DMS114 treated with DMSO at 0.1 percent for 48 hours (cell line): ENCODE data around the gene MED15.
"Not testable (repeated sequence)": the region's sequence is repeated elsewhere in the genome, so short reads cannot be mapped to it uniquely, and the experiment has no call there.

Experiments used
- DNase-seq: peaks from one replicate; lab custom pipeline; 2025; ENCODE audit not compliant: unreplicated experiment; lab: John Stamatoyannopoulos, UW

MED15 gene

DNA sequence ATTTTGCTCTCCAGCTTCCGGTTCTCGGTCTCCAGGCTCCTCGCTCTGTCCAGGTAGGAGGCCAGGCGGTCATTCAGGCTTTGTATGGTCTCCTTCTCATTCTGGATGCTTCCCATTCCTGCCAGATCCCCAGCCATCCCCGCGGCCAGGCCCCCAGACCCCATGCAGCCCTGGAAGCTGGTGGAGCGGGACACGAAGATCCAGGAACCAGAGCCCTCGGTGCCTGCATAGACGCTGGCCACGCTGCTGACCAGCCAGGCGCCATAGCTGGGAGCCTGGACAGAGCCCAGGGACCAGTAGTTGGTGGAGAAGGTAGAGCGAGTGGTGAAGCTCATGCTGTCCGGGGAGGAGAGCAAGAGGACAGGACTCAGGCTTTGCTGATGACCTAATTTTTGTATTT lies 23.6 kb upstream of the MED15 start:
- DNase-seq = no peak

DNA sequence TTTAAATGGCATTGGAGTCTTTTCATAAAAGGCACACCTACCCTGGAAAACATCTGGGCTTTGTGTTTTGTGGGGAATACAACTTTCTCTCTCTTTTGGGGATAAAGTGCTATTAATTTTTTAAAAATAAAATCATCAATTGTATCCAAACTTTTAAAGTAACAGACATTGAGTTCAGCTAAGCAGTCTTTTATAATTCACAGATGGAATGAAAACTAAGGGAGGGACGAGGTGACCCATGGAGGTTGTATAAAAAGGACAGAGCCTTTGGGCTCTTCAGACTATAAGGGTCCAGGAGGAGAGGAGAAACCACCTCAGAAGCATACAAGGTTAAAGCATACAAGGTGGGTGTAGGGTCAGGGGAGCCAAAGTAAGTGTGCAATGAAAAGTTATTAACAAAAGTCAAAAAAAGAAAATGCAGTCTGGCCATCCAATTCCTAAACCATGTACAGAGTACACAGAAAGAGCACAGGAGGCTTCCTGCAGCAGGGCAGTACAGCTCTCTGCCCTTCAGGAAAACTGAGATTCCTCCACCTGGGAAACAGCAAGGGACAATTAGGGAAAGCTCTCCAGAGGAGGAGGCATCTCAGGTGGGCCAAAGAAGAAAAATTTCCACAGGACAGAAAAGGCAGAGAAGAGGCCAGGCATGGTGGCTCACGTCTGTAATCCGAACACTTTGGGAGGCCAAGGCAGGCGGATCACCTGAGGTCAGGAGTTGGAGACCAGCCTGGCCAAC lies 22.3 kb upstream of the MED15 start:
- no peak for DNase-seq

DNA sequence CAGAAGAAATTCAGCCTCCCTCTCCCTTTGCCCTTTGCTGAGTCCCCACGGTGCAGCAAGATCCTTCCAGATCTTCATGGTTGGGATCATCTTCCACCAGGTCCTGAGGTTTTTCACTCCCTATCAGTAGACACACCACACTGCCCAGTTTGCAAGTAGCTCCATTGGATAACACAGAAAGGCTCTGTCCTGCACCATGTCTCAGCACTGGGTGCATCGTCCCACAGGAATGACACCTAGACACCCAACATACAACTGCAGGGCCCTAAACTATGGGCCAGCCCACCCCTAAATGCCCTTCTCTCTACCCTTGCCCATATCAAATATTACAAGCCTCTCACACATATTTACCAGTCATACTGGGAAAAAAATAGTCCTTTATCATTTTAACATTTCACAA lies 21.2 kb upstream of the MED15 start:
- DNase-seq = no peak

DNA sequence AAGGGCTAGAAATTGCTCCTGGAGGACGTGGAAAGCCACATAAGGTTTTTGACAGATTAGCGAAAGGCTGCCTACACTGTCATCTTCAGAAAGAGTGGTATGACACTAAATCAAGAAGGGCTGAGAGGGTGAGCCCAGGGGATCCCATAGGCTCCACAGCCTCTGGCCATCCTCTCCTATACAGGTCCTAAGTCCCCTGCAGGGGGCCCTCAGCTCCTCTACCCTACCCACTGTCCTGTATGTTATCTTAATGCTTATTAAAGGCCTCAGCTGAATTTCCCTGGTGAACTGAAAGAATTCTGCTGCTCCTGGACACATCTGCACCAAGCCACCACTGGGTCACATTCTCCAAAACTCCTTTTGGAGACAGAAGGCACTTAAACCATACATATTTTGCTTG lies 19.7 kb upstream of the MED15 start:
- DNase-seq = no peak

DNA sequence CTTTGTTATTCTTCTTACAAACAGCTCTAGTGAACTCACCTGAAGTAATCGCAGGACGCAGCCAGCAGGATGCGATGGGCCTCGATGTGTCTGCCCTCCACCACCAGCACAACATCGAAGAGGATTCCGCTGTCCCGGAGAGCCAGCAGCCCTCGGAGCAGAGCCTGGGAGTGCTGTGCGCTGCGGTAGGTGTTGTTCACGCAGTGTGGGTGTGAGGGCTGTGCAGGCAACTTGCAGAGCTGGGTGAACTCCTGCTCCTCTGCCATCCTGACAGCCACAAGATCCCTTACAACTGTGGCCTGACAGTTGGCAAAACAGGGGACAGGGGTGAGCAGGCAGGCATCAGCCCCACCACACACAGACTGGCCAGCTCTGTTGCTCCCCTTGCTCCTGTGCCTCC lies 18.5 kb upstream of the MED15 start:
- no peak for DNase-seq

DNA sequence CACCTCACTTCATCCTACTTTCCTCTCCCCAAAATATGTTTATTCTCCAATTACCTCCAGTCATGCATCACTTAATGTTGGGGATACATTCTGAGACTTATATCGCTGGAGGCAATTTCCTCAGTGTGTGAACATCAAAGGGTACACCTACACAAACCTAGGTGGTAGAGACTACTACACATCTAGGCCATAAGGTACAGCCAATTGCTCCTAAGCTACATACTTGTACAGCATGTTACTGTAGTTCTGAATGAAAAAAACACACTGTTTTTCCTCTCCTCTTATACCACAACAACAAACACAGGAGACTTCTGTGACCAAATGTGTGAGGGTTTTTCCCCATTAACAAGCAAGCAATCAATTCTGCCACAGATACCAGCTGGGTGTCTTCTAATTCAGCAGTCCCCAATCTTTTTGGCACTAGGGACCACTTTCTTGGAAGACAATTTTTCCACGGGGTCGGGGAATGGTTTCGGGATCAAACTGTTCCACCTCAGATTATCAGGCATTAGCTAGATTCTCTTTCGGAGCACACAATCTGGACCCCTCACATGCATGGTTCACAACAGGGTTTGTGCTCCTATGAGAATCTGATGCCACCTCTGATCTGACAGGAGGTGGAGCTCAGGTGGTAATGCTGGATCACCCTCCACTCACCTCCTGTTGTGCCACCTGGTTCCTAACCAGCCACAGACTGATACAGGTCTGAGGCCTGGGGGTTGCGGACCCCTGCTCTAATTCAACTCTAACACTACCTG lies 17.0 kb upstream of the MED15 start:
- no peak for DNase-seq

DNA sequence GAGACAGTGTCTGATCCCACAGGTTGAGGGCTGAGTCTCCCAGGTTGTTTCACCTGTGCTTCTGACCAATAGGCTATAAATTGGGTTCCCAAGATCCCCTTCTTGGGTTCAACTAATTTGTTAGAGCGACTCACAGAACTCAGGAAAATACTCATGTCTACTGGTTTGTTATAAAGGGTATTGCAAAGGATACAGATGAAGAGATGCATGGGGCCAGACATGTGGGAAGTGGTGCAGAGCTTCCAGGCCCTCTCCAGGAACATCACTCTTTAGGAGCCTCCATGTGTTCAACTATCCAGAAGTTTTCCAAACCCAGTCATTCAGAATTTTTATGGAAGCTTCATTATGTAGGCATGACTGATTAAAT lies 16.5 kb upstream of the MED15 start:
- no peak for DNase-seq

DNA sequence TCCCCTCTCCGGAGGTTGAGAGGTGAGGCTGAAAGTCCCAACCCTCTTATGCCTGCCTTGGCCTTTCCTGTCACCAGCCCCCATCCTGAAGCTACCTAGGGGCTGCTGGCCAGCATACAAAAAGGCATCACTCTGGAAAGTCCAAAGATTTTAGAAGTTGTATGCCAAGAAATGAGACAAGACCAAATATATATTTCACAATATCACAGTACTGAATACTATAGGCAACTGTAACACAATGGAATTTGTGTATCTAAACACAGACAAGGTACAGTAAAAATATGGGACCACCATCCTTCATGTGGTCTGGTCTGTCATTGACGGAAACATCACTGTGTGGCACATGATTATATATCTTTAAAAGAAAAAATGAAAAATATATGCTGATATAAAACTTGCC lies 16.1 kb upstream of the MED15 start:
- no peak for DNase-seq

DNA sequence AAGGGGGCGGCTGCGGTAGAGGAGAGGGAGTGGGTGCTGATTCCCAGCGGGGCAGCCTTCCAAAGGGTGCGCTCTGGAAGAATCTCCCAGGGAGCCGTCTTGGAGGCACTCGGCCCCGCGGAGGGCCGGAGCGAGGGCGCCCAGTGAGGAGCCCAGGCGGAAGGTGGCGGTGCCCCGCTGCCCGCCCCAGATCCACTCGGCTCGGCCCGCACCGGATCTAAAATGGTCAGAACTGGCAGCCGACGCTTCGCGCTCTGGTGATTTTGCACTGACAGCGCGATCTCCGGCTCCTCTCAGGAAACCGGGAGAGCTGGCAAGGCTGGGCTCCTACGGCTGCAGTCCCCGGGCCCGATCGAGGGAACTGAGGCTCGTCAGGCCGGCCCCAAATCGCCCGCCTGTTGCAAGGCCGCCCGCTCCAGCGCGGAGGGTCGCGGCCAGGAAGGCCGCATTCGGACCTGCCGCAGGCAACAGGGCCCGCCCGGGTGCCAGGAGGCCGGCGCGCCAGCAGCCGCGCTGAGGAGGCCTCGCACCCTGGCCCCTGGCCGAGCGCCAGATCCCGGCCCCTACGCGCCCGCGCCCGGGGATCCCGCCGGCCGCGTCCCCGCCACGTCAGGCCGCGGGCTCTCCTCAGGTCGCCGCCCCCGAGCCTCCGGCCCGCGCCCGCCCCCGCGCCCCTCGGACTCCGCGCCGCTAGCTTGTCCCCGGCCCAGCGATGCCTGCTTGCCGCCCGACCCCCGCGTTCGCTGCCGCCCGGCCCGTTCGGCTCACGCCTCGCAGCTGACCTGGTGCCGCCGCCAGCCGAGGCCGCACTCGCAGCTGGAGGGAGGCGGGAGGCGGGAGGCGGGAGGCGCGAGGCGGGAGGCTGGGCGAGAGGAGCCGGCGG lies 12.2 kb upstream of the MED15 start, which contains the start of gene KLHL22:
Gene KLHL22 (minus strand): TSS at position 818 of the 883 bp plus-strand sequence. CDS start 6,584 bp downstream, outside the sequence.
- DNase-seq = no peak

DNA sequence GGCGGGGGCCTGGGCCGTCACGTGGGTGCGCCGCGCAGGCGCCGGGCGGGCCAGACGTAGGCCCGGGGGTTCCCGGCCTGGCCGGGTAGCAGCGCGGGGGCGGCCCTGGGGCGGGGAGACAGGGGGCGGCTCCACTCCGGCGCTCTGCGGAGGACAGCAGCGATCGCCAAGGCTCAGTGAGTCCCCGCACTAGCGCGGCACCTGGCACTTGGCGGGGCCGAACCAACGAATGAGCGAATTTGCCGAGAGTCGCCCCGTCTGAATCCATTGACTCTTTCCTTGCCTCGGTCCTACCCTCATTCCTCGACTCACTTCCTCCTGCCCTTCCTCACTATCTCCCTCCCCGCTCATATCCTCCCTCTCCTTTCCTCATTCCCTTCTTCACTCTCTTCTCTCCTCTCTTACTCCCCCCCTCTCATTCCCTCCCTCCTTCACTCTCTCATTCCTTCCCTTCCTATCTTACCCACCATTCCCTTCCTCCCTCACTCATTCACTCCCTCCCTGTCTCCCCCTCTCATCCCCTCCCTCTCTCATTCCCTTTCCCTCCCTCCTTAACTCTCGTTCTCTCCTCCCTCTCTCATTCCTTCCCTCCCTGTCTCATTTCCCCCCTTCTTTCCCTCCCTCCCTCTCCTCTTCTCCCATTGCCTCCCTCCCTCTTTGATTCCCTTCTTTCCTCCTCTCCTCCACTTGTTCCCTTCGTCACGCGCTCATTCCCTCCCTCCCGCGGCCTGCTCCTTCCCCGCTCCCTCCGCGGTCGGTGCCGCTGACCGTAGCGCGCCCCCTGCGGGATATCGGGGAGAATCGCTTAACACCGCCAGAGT lies 11.3 kb upstream of the MED15 start:
- DNase-seq = peak; percentile 88

DNA sequence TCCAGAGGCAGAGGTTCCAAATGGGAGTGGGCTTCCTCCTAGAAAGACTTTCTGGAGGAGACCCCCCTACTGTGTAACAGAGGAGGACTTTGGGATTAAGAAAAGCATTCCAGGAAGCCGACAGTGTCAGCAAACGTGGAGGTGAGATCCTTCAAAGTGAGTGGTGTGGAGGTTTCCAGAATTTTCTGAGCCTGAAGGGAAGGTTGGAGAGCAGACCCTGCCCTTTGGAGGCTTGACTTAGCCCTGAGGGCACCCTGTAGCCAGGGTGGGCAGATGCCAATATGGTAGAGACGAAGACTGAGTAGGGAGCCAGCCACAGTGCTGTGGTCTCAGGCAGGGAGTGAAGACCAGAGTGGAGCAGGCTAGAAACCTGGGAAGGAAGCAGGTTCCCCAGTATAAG lies 10.0 kb upstream of the MED15 start:
- DNase-seq = no peak

DNA sequence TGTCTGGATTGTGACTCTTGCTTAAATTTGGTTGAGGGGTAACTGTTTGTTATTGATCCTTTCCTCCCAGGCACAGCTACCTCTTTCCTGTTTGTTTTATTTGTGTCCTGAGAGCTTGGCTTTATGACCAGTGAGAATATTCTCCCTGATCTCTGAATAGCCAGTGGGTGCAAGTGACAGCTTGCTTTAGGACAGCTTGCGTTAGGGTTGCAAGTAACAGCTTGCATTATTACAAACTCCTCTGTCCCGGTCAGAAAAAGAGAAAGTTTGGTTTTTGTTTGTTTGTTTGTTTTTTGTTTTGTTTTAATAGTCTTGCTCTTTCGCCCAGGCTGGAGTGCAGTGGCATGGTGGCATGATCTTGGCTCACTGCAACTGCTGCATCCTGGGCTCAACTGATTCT lies 8.5 kb upstream of the MED15 start:
- no peak for DNase-seq

DNA sequence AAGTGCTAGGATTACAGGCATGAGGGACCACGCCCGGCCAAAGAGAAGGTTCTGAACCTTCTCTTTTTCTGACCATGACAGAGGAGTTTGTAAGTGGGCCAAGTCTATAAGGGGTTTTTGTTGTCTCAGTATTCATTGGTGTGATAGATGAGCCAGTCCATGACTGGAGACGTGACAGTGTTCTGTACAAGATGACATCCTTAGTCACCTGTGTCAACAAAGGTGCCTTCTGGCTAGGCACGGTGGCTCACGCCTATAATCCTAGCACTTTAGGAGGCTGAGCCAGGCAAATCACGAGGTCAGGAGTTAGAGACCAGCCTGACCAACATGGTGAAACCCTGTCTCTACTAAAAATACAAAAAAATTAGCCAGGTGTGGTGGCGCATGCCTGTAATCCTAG lies 7.6 kb upstream of the MED15 start:
- no peak for DNase-seq

DNA sequence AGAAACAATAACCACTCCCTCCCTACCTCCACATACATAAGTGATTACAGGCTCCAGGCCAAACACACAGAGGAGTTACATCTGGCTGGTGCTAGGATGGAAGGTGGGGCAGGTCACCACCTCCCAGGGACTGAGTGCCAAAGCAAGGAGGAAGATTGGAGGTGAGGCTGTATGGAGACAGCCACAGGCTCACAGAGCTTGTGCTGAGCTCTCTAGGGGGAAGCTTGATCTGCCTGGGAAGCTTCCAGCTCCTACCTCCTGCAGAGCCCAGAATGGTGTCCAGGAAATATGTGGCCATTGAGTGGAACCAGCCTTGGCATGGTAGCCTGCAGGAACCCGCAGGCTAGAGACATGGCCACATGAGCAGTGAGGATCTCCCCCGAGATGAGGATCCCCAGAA lies 3.6 kb upstream of the MED15 start:
- no peak for DNase-seq

DNA sequence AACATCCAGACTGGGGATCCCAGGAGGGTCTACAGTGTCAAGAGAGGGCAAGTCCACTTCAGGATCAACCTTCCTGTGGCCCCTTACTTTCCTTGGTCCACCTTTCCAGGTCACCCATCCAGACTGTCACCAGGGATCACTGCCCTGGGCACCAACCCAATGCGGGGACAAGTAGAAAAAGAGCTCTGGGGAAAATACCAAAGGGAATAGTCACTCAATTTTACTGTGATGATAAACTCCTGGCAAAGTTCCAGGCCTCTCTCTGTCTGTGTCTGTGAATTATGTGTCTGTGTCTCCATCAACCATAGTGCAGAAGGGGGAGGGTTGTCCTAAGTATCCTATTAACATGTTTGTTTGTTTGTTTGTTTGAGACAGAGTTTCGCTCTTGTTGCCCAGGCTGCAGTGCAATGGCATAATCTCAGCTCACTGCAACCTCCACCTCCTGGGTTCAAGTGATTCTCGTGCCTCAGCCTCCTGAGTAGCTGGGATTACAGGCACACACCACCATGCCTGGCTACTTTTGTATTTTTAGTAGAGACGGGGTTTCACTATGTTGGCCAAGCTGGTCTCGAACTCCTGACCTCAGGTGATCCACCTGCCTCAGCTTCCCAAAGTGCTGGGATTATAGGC lies 3.0 kb upstream of the MED15 start:
- not testable (repeated sequence) for DNase-seq

DNA sequence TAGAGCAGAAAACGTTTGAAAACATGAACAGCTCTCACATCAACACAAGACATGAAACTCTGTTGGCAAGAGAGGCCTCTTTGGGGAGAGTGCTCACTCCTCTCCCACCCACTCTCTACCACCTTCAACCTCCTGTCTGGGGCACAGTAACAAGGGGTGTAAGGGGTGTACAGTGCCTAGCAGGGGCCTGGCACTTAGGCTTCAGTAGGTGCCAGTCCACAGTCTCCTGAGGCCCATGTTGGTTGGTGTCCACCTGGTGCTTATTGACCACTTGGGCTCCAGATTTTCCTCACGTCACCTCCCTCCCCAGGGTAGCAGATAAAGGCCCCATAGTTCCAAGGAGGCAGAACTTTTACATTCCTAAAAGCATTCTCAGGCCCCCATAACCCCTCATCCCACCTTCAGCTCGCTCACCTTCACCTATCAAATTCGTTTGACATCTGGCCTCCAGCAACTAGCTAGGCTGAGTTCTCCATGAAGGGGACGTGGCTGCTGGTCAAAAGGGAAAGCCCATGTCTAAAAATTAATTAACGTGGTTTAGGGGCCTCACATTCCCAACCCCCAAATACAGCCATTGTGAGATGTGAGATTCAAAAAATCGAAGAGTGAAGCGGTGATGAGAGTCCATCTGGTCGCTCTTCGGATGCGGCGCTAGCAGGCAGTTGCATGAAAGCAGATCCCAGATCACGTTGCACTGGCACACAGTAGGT lies 712 bp upstream of the MED15 start:
- DNase-seq = no peak

DNA sequence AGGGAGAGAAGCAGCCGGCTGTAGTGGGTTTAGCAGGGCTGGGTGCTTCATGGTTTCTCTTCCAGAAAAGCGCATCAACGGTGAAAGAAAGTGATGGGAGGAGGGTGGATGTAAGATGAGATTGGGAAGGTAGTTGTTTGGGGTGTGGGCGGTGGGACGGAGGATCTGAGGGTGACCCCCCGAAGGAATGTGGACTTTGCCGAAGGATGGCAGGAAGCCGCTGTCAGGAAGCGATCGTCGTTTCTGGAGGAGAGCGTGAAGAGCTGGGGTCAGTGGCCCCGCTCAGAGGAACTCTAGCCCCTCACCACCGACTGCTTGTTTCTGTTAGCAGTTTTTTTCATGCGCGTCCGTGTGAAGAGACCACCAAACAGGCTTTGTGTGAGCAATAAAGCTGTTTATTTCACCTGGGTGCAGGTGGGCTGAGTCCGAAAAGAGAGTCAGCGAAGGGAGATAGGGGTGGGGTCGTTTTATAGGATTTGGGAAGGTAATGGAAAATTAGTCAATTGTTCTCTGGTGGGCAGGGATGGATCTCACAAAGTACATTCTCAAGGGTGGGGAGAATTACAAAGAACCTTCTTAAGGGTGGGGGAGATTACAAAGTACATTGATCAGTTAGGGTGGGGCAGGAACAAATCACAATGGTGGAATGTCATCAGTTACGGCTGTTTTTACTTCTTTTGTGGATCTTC lies 801 bp downstream of the MED15 start:
- DNase-seq = not testable (repeated sequence)

DNA sequence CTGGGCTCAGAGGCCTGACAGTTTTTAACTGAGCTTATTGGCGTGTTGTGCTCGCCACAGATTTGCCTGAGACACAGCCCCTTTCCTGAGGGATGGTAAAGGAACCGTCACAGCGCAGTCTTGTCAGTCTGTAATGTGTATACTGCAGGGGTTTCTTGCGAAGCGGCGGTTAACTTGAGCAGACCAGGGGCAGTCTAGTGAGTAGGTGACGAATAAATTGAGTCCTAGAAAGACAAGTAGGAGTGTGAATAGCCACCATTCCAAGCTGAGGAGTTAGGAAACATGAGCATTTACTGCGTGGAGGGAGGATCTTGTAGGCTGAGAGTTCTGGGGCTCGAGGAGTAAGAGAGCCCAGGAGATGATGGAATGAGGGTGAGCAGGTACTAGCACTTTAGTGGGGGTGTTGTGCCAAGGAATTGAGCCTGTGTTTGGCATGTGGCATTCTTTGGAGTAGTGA lies 1.4 kb downstream of the MED15 start:
- DNase-seq = no peak
